Stimulated activated CD4-positive, alpha-beta T cell treated with anti-CD3 and anti-CD28 coated beads, Interleukin-15, amount 100 ng/mL, for 1 hour (primary cell): Measurements from ENCODE around the gene DRG1.
"Not testable (repeated sequence)": the region's sequence is repeated elsewhere in the genome, so short reads cannot be mapped to it uniquely, and the experiment has no call there.

Experiments
- DNase-seq, 2 donors: peaks; one replicate each; pipeline ENCODE4 v3.0.0-alpha.2; 2020; ENCODE audit warnings: low read depth in 1 of 2, low spot score in 1 of 2

The DRG1 gene, protein sequence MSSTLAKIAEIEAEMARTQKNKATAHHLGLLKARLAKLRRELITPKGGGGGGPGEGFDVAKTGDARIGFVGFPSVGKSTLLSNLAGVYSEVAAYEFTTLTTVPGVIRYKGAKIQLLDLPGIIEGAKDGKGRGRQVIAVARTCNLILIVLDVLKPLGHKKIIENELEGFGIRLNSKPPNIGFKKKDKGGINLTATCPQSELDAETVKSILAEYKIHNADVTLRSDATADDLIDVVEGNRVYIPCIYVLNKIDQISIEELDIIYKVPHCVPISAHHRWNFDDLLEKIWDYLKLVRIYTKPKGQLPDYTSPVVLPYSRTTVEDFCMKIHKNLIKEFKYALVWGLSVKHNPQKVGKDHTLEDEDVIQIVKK

GRCh38 chr22:31399211-31400022, at the start of gene DRG1:
Gene DRG1, plus strand, starts transcription at chr22:31399604. Its CDS starts 80 bp downstream, at chr22:31399684.
- peak; percentile 93 to 97 for DNase-seq

DNA sequence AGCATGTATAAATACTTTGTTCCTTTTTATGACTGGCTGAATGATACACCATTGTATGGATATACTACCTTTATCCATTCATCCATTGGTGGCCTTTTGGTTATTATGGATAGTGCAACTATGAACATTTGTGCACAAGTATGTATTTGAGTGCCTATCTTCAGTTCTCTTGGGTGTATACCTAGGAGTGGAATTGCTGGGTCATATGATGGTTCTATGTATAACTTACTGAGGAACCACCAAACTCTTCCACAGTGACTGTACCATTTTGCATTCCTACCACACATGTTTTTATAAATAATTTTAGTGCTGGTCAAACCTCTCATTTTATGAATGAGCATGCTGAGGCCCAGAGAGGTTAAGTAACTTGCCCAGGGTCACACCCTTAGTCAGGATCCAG, 49.4 kb upstream of the DRG1 start:
- DNase-seq, result no peak

DNA sequence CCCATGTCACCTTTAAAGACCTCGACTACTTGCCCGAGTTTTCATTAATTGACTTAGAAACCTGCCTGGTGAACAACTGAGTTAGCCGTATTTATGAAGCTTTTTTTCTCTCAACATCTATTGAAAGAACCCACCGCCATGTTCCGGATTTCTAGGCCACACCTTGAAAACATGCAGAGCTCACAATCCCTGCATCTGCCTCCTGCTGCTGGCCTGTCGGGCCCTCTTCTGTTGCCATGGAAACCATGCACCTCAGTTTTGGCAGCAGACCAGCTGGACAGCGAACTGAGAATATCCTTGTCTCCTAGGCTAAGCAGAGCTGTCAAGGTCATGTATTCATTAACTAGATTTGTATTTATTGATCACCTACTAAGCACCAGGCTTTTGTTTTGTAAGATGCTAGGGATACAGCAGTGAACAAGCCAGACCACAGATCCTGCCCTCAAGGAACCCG, 49.0 kb upstream of the DRG1 start:
- no peak for DNase-seq

GRCh38 chr22:31354515-31354914, 44.9 kb upstream of the DRG1 start:
- DNase-seq, result no peak

DNA sequence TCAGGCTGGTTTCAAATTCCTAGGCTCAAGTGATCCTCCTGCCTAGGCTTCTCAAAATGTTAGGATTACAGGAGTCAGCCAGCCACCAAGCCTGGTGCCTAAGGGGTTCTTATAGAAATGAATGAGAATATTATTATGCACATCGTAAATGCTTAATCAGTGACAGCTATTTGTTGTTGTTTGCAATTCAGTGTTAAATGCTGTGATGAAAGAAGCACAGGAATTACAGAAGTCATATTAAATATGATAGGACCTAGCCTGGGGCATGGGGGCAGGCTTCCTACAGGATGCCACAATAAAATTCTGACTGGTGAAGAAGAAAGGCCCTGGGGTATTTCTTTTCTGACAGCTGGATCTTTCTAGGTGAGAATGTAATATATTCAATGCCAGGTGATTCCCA, 39.4 kb upstream of the DRG1 start:
- DNase-seq, result no peak

DNA sequence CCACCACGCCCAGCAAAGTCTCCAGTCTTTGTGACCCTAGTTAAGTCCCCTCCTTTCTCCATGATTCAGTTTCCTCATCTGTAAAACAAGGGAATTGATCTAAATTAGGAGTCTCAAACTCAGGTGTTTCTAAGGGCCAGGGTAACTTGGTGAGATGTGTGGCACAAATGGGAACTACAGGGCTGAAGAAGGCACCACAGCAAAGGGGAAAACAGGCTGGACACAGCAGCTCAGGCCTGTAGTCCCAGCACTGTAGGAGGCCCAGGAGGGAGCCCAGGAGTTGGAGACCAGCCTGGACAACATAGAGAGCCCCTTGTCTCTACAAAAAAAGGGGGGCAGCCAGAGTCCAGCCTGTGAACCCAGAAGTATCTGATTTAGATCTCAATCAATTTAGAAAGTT, 37.7 kb upstream of the DRG1 start:
- DNase-seq, result no peak

GRCh38 chr22:31363885-31364465, 35.4 kb upstream of the DRG1 start:
- no peak for DNase-seq

- no peak for DNase-seq
Observed at GRCh38 chr22:31367426-31367825, 32.0 kb upstream of the DRG1 start.

DNA sequence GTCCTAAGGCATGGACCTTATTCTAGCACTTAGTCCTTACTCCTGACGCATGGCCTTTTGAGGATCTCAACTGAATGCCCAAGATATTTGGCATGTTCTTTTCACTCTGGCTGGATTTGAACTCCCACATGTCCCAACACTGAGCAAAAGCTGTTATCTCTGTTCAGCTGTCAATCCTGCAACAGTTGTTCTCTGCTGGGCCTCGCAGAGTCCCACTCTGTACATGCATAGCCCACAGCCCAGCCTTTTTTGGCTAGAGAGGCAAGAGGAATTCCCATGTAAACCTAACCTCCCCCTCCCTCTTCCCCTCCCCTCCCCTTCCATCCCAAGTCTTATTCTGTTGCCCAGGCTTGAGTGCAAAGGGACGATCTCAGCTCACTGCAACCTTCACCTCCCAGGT, 21.8 kb upstream of the DRG1 start:
- DNase-seq, result no peak

- no peak for DNase-seq
Observed at GRCh38 chr22:31378123-31378522, 21.3 kb upstream of the DRG1 start.

DNA sequence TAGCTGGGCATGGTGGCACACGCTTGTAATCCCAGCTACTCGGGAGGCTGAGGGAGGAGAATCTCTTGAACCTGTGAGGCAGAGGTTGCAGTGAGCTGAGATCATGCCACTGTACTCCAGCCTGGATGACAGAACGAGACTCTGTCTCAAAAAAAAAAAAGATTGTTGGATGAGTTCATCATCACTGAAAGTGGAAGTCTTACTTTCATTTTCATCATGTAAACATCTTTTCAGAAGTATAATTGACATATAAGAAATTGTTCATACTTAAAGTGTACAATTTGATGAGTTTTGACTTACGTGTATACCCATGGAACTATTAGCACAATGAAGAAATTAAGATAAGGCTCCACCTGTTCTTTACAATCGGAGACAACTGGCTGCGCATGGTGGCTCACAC, 20.8 kb upstream of the DRG1 start:
- DNase-seq, result not testable (repeated sequence)

GRCh38 chr22:31393893-31394292, 5.5 kb upstream of the DRG1 start:
- DNase-seq, result no peak

DNA sequence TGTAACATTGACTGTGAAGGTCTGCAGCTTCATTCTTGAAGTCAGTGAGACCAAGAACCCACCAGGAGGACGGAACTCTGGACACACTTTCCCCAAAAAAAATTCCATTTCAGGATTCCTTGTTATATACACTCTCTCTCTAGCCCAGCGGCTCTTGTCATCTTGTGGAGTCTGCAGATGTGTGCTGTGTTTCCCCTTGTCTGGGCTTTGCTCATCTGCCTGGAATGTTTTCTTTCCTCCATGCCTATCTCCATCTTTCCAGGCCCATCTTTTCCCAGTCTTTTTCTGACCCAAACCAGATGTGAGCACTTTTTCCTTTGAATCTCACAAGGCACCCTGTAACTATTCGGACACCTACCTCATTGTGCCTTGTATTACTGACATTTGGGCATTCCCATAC, 5.1 kb upstream of the DRG1 start:
- DNase-seq, result no peak

DNA sequence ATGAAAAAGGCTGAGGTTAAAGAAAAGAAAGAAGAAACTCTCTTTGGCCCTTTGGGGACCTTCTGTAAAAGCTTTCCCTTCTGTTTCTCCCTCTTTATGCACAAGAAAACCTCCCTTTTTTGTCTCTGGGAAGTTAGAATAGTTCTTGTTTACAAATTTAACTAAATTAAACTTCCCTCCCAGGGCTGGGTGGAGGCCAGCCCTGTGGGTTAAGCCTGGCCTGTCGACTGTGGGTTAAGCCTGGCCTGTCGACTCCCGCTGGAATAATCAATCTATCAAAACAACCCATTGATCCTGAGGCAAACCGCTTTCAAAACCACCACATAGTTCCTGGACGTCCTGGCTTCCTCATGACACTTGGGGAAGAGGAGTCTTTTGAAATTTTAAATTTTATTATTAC, 1.2 kb upstream of the DRG1 start:
- DNase-seq, result no peak

- DNase-seq, result no peak
Observed at GRCh38 chr22:31400023-31400397, 606 bp downstream of the DRG1 start.

- not testable (repeated sequence) for DNase-seq
Observed at GRCh38 chr22:31402350-31402749, 2.9 kb downstream of the DRG1 start.

- DNase-seq, result no peak
Observed at GRCh38 chr22:31425331-31426050, 26.1 kb downstream of the DRG1 start.

GRCh38 chr22:31431950-31432349, 32.5 kb downstream of the DRG1 start:
- DNase-seq, result no peak

DNA sequence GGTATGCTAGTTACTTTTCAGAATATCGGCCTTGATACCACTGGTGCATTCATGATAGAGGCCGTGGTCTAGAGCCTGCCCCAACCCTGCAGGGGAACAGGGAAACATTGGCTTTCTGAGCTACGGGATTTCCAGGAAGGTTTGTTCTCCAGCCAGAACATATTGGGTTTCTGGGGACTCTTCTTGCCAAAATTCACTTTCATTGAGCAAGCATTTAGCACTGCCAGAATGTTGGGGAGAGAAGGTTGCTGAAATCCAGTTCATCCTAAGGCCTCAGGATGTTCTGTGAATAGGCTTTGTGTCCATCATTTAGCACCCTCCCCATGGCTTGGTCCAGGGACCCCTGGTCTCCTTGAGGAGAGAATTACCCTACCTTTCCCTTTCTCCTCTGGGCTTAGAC, 36.7 kb downstream of the DRG1 start:
- DNase-seq, result no peak

DNA sequence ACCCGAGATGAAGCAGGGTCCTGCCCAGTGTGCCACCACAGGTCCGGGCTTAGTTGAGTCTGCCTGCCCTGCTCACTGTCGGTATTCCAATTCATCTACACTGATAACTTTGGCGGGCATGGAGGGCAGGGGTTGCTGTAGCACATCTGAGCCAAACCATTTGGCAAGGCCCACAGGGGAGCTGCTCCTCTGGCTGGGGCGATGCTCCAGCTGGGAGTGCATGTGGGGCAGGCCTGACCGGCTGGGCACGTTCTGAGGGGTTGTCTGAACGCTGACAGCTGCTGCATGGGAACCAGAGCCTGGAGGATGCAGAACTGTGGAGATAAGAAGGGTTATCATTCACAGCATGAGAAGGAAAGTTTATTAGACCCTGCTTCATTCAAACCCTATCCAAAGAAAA, 40.4 kb downstream of the DRG1 start:
- DNase-seq, result no peak

DNA sequence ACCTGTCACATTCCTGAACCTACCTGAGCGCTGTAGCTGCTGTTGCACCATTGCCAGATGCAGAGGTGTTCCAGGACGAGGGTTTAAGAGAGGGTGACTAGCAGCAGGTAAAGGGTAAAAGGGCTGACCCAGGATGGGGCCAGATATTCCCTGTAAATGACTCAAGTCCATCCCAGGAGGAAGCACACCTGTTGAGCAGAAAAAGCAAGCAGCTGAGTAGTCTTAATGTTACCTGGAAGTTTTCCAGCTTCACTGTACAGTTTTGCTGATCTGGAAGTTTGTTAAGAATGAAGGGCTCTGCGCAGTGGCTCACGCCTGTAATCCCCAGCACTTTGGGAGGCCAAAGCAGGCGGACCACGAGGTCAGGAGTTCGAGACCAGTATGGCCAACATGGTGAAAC, 41.3 kb downstream of the DRG1 start:
- DNase-seq, result no peak
